LNCAP (cell line): ENCODE data around the gene SPINK8.

Experiments
- TF ChIP-seq, protein P1 (sequence below): fragments of 450-650 bp; IDR thresholded peaks from 2 replicates; pipeline ENCODE4 v1.5.1; 2017; ENCODE audit warnings: mild to moderate bottlenecking

The SPINK8 gene

DNA sequence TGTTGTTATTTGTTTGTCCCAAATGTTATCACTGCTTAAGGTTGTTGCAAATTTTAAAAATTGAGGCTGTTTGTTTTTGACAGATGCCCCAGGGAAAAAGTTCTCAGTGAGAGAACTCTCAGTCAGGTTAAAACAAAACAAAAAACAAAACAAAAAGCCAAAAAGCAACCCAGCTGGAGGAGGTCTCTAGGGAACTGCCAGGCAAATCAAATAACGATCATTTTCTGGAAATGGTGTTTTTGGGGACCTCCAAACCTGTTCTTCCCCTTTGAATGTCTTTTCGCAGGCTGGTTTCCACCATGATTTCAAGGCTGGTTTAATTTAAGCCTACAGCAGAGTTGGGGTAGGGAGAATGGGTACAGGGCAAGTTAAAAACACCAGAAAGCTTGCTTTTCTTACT, 27.2 kb downstream of the SPINK8 start:
- TF ChIP-seq, protein P1, sequence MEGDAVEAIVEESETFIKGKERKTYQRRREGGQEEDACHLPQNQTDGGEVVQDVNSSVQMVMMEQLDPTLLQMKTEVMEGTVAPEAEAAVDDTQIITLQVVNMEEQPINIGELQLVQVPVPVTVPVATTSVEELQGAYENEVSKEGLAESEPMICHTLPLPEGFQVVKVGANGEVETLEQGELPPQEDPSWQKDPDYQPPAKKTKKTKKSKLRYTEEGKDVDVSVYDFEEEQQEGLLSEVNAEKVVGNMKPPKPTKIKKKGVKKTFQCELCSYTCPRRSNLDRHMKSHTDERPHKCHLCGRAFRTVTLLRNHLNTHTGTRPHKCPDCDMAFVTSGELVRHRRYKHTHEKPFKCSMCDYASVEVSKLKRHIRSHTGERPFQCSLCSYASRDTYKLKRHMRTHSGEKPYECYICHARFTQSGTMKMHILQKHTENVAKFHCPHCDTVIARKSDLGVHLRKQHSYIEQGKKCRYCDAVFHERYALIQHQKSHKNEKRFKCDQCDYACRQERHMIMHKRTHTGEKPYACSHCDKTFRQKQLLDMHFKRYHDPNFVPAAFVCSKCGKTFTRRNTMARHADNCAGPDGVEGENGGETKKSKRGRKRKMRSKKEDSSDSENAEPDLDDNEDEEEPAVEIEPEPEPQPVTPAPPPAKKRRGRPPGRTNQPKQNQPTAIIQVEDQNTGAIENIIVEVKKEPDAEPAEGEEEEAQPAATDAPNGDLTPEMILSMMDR: no peak

DNA sequence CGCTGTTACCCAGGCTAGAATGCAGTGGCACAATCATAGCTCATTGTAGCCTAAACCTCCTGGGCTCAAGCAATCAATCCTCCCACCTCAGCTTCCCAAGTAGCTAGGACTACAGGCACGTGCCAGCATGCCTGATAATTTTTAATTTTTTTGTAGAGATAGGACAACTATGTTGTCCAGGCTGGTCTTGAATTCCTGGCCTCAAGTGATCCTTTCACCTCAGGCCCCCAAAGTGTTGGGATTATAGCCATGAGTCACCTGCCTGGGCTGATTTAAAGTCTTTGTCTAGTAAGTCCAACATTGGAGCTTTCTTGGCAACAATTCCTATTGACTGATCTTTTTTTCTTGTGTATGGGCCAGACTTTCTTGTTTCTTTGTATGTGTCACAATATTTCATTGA, 28.1 kb downstream of the SPINK8 start:
- TF ChIP-seq, protein P1: no peak

DNA sequence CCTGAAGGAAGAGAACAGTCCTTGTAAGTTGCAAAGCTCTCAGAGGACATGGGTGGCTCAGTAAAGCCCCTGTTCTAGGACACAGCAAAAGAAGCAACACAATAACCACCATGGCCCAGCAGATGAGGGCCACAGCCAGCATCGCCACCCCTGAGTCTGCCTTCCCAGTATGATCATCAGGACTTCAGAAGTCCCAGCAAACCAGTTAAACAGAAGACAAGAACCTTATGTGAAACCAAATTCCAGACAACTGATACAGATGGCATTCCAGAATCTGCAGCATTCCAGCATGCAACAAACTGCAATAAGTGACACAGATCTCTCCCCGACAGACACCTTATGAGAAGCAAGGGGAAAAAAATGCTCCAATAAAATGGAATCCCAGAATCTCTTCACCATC, 30.4 kb downstream of the SPINK8 start:
- TF ChIP-seq, protein P1: no peak

DNA sequence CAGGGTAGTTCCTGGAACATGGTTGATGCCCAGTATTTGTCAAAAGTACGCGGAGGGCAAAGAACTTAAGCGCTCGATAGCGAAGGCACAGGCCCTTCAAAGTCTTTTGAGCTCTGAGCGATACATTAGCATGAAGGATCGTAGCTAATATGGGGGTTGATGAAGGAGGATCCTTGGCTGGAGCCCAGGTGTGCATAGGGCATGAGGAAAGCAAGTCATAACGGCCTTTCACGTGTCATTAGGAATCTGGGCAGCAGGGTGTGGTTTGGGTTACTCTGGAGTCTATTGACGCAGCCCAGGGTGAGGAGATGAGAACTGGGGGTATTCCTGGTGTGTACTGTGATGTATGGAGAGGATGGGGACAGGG, 31.7 kb downstream of the SPINK8 start:
- TF ChIP-seq, protein P1: no peak

DNA sequence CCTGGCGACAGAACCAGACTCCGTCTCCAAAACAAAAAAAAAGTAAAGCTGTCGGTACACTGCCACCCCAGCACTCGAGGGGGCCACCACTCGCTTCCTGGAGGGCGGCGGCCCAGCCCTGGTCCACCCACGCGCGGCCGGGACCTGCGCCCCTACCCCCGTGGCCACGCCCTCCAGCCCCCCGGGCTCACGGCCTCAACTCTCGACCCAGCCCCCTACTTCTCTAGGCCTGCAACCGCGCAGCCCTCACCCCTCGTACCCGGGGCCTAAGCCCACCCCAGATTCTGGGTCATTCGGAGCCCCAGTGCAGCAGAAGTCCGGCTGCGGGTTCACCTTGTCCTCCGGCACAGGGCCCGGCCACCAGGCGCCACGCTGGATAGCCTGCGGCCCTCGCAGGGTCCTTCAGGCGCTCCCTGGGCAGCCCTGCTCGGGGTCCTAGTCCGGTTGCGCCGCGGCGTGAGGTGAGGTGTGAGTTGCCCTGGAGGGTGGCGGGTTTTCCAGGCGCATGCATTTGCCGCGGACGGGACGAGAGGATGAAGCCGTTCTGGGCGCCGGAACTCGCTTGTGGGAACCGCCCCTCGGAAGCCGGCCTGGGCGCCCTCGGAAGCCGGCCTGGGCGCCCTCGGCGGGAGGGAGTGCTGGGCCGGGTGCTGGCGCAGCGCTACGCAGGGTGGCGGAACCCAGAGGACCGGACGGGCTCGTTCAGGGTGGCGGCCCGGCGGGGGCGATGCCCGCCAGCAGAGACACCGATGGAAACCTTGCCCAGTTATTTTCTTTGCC, 32.3 kb downstream of the SPINK8 start, which contains the start of gene NME6:
TSS of gene NME6 (minus strand) at position 348 of the 780 bp plus-strand sequence.
- TF ChIP-seq, protein P1: no peak

DNA sequence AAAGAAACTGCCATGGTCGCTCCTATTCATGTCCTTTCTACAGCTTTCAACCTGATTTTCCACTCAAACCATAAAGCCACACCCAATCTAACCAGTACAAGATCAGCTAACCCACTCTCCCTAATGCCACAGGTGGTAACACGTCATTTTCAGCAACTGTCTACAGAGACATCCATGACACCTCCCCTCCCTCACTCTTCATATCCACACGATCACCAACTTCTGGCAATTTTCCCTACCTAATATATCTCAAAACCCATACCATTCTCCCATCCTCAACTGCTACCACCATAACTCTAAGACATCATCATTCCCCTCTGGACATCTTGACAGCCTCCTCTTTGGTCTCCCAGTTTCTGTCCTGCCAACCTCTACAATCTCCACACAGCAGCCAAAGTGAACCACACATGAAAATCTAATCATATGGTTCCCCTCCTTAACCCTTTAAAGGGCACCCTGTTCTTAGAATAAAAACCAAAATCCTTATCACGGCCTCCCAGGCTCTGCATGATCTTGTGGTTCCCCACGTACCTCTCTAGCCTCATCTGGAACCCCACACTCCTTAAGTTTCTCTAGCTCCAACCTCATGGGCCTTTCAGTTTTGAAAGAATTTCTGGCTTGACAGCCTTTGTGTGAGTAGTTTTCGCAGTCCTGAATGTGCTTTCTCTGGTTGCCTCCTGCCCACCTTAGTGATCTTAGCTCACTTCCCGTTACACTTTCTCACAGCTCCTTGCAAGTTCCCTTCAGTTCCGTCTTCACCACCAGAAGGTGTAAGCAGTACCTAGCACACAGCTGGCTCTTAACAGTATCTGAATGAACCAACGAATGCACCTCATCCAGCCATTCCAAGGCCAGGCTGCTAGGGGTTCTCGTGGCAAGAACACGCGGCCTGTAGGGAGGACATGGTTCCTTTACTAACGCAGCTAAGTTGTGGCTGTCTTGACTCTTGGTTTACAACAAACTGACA, 33.4 kb downstream of the SPINK8 start:
- TF ChIP-seq, protein P1: no peak

DNA sequence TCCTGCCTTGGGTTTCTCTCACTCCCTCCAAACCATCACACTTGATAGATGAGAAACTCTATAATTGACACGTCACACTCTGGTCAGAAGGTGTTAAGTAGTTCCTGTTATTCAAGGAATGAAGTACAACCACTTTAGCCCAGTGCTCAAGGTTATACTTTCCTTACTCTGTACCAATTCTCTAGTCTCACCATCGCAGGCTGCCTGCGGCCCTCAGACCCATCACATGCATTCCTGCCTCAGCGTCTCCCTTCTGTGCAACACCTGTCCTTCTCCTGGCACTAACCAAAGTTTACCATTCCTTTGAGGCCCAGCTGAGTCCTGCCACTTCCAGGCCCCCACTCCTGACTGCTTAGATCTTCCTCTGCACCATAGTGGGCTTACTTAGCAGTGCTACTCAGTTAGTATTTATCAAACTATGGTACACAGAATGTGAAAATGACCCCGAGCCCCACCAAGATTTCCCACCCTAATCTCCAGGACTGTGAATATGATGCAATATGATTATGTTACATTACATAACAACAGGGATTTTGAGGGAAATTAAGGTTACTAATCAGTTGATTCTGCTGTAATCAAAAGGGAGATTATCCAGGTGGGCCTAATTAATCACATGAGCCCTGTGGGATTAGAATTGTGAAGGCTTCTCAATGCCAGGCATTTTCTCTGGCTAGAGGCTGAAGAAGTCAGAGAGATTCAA, 36.2 kb downstream of the SPINK8 start:
- TF ChIP-seq, protein P1: no peak
